GM21367 (cell line): Measurements from ENCODE around the gene ACVR2B.

Experiments
- ATAC-seq: cut with Tn5 transposase; IDR thresholded peaks from one replicate; pipeline ENCODE4 v1.9.1; 2021; ENCODE audit not compliant: unreplicated experiment

Gene ACVR2B

GRCh38 chr3:38457111-38458003 lies 3.7 kb downstream of the ACVR2B start:
- no peak for ATAC-seq

- ATAC-seq, result no peak
Observed at GRCh38 chr3:38458796-38459498, 5.3 kb downstream of the ACVR2B start.

GRCh38 chr3:38459499-38460048 lies 5.9 kb downstream of the ACVR2B start:
- no peak for ATAC-seq

- no peak for ATAC-seq
Observed at GRCh38 chr3:38460377-38461270, 6.9 kb downstream of the ACVR2B start.

- no peak for ATAC-seq
Observed at GRCh38 chr3:38465588-38466154, 12.0 kb downstream of the ACVR2B start.

GRCh38 chr3:38468765-38469164 lies 15.1 kb downstream of the ACVR2B start:
- ATAC-seq, result no peak

- ATAC-seq, result no peak
Observed at GRCh38 chr3:38469852-38470251, 16.2 kb downstream of the ACVR2B start.

- no peak for ATAC-seq
Observed at GRCh38 chr3:38471260-38471857, 17.7 kb downstream of the ACVR2B start.

- ATAC-seq, result no peak
Observed at GRCh38 chr3:38472342-38472741, 18.7 kb downstream of the ACVR2B start.

- ATAC-seq, result no peak
Observed at GRCh38 chr3:38473229-38473628, 19.5 kb downstream of the ACVR2B start.

- no peak for ATAC-seq
Observed at GRCh38 chr3:38474928-38475605, 21.4 kb downstream of the ACVR2B start.

- ATAC-seq, result no peak
Observed at GRCh38 chr3:38475716-38476115, 22.0 kb downstream of the ACVR2B start.

GRCh38 chr3:38476157-38476756 lies 22.6 kb downstream of the ACVR2B start:
- no peak for ATAC-seq

- no peak for ATAC-seq
Observed at GRCh38 chr3:38477057-38477820, 23.5 kb downstream of the ACVR2B start.

- ATAC-seq, result no peak
Observed at GRCh38 chr3:38477839-38478450, 24.3 kb downstream of the ACVR2B start.

- ATAC-seq, result no peak
Observed at GRCh38 chr3:38478901-38479300, 25.2 kb downstream of the ACVR2B start.

- peak; percentile 56 for ATAC-seq
Observed at GRCh38 chr3:38479431-38480092, 25.9 kb downstream of the ACVR2B start.

- ATAC-seq, result no peak
Observed at GRCh38 chr3:38480093-38480445, 26.4 kb downstream of the ACVR2B start.
